ENCODE measurements around the gene REL.

DNA sequence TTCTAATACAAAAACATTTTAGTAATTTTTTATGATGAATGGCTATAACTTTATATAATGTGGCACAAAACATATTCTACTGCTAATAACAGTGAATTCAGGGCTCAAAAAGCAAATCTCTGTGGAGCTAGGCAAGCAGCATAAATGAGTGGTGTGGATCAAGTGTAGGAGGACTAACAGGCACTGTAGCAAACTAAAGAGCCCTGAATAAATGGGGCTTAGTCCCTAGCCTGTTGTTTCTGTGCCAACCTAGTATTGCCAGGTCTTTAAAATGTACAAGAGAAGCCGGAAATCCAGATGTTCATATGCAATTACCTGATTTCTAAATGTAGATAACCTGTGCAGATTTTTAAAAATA, 18.5 kb downstream of the REL start:
- TF ChIP-seq SP1 (IDR thresholded peaks at IDR 0.05) (no peak), SP1 (CRISPR knock-in tag; IDR thresholded peaks at IDR 0.05) (no peak), JUND (CRISPR knock-in tag; IDR thresholded peaks at IDR 0.05) (no peak), CTCF (CRISPR knock-in tag; IDR thresholded peaks at IDR 0.05) (no peak), ARNTL (CRISPR knock-in tag; IDR thresholded peaks at IDR 0.05) (no peak), KDM6A (CRISPR knock-in tag; IDR thresholded peaks at IDR 0.05; ENCODE audit: low read depth) (no peak), HIVEP1 (CRISPR knock-in tag; IDR thresholded peaks at IDR 0.05) (no peak), ZNF589 (CRISPR knock-in tag; conservative IDR thresholded peaks at IDR 0.05) (no peak), ZNF776 (CRISPR knock-in tag; IDR thresholded peaks at IDR 0.05) (no peak), TCF7 (IDR thresholded peaks at IDR 0.05; ENCODE audit: low read depth) (no peak), ZFP1 (CRISPR knock-in tag; IDR thresholded peaks at IDR 0.05) (no peak), FOXK2 (IDR thresholded peaks at IDR 0.05) (no peak), ZNF282 (IDR thresholded peaks at IDR 0.05; ENCODE audit: partially characterized antibody) (no peak), TARDBP (CRISPR knock-in tag; IDR thresholded peaks at IDR 0.05) (no peak)
- TF ChIP-seq, protein P1, sequence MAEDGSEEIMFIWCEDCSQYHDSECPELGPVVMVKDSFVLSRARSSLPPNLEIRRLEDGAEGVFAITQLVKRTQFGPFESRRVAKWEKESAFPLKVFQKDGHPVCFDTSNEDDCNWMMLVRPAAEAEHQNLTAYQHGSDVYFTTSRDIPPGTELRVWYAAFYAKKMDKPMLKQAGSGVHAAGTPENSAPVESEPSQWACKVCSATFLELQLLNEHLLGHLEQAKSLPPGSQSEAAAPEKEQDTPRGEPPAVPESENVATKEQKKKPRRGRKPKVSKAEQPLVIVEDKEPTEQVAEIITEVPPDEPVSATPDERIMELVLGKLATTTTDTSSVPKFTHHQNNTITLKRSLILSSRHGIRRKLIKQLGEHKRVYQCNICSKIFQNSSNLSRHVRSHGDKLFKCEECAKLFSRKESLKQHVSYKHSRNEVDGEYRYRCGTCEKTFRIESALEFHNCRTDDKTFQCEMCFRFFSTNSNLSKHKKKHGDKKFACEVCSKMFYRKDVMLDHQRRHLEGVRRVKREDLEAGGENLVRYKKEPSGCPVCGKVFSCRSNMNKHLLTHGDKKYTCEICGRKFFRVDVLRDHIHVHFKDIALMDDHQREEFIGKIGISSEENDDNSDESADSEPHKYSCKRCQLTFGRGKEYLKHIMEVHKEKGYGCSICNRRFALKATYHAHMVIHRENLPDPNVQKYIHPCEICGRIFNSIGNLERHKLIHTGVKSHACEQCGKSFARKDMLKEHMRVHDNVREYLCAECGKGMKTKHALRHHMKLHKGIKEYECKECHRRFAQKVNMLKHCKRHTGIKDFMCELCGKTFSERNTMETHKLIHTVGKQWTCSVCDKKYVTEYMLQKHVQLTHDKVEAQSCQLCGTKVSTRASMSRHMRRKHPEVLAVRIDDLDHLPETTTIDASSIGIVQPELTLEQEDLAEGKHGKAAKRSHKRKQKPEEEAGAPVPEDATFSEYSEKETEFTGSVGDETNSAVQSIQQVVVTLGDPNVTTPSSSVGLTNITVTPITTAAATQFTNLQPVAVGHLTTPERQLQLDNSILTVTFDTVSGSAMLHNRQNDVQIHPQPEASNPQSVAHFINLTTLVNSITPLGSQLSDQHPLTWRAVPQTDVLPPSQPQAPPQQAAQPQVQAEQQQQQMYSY (CRISPR knock-in tag; IDR thresholded peaks at IDR 0.05), result no peak
